HG03432 (cell line): ENCODE measurements around the gene LYRM4.

Source experiments
- ATAC-seq: cut with Tn5 transposase; IDR thresholded peaks from one replicate; pipeline ENCODE4 v1.9.1; 2021; ENCODE audit warnings: mild to moderate bottlenecking, moderate library complexity; ENCODE audit not compliant: unreplicated experiment

Gene LYRM4

GRCh38 chr6:5282191-5282623, 21.5 kb upstream of the LYRM4 start:
- no peak for ATAC-seq

GRCh38 chr6:5280920-5281319, 20.2 kb upstream of the LYRM4 start:
- ATAC-seq: no peak

DNA sequence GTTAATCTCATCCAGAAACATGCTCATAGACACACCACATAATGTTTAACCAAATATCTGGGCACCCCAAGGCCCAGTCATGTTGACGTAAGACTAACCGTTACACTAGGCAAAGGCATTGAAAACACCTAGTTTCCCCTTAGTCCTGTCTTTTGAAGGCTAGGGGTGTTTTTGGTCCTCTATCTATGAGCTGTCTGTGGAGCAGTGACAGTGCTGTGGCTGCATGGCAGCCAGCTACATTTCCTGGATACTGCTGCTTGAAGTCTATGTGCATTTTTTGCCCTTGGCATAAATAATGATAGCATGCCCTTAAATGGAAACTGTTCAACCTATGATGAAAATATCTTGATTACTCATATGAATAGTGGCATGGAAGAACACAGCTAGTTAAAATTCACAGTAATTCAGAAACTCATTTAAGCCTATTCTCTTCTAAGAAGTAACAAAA, 19.2 kb upstream of the LYRM4 start:
- no peak for ATAC-seq

- no peak for ATAC-seq
These were observed 17.9 kb upstream of the LYRM4 start for GRCh38 chr6:5278565-5279120.

DNA sequence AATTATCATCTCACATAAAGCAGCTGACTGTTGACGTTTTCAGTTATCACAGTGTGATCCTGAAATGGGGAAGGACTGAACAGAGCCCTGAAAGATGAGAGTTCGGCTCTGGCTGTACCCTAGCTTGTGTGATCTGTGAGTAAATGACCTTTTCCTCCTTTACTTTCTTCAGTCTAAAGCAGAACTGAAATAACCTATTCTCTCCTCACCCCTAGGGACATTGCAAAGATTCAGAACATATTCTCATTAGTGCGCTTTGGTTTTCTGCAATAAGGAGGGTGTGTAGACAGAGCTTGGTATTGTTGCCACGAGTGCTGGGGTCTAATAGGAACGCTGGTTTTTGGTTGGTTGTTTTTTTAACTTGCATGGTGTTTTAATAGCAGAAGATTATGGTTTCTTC, 17.3 kb upstream of the LYRM4 start:
- ATAC-seq: peak; percentile 83

- ATAC-seq: no peak
These were observed 16.8 kb upstream of the LYRM4 start for GRCh38 chr6:5277589-5277988.

GRCh38 chr6:5276581-5276980, 15.8 kb upstream of the LYRM4 start:
- no peak for ATAC-seq

- ATAC-seq: no peak
These were observed 14.7 kb upstream of the LYRM4 start for GRCh38 chr6:5275497-5275896.

DNA sequence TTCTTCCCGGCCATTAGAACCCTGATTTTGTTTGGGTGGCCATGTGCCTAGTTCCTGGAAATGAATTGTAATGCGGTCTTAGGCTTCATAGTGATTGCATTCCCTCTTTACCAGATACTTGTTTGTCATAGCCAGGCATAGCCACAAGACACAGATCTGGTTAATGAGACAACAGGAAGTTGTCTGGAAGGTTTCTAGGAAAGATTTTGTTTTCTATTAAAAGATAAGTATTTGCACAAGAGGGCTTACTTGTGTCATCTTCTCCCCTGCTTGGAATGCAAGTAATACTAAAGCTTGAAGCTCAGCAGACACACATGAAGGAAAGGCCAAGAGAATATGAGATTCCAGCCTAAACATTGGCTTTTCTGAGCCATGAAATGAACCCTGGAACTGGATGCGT, 13.5 kb upstream of the LYRM4 start:
- no peak for ATAC-seq

DNA sequence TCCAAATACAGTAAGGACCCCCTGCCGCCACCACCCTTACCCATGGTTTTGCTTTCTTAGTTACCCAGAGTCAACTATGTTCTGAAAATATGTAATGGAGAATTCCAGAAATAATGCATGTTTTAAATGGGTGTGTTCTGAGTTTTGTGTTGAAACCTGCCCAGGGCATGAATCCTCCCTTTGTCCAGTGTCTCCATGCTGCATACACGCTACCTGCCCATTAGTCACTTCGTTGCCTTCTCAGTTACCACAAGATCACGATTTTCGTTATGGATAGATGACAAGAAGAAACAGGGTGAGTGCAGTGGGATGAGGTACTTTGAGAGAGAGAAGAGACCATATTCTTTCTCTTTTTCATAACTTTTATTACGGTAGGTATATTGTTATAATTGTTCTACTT, 11.2 kb upstream of the LYRM4 start:
- no peak for ATAC-seq

DNA sequence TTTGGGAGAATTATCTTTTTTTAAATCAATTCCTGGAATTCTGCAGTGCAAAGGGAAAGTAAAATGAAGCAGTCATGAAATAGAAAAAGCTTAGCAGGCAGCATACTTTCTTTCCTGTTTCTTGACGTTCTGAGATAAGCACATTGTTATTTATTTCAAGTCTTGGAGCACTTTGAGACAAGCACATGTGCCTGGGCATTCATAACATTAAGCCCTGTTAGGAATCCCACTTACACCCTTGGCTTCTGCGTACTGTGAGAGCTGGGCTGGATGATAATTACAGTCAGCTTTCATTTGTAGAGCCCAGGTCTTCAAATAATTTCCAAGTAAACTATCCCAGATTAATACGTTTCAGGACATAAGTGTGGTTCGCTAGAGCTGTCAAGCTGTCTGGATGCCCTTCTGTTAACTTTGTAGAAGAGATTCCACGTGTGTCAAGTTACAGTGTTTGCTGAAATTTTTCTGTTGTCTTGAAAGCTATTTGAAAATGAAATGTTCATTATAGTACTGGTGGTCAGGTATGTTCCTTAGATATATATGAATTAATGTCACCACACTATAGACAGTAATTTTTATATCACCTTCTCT, 9.4 kb upstream of the LYRM4 start:
- ATAC-seq: no peak

- no peak for ATAC-seq
These were observed 5.7 kb upstream of the LYRM4 start for GRCh38 chr6:5266423-5266822.

DNA sequence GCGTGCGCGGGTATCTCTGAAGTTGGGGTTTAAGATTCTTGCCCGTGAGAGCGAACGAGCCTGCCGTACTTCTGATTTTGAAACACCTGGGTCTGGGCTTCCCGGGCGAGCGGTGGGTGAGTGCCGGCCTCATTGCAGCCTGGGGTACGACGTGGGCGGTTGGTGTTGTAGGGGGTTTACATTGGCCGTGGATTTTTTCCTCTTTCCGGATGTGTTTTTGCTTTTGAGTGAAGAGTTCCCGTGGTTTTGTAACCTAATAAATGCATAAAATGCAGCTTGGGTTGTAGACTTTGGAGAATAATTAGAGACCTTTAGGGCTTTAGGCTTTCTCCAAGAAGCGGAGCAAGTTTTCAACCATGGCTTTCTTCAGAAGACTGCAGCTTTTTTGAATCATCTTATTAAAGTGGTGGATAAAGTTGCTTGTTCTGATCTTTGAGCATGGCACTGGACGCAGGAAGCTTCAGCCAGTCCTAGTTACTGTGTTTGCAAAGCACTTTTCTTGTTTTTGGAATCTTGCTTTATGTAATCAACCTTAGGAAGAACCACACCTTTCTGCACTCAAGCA, 877 bp upstream of the LYRM4 start:
- ATAC-seq: no peak

DNA sequence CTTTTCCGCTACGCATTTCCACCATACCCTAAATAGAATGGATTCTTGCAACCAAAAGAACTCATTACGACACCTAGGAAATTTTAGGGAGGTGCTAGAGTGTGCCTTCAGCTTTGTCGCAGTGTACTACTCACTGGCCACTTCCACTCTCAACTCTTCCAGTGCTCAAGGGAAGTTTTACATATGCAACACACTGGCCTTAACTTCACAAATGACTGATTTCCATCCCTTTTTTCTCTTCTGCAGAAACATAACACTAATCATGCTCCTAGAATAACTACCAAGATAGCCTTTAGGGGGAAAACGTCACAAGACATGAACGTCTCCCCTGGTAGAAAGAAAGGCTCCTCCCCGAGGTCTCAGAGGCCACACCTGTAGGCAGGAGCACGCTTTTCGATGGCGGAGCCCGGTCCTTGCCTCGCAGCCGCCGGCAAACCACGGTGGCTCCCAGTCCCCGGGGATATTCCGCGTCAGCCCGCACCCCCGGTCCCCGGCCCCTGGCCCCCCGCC, 584 bp downstream of the LYRM4 start:
- ATAC-seq: peak; percentile 73

- ATAC-seq: no peak
These were observed 1.3 kb downstream of the LYRM4 start for GRCh38 chr6:5259428-5259827.

GRCh38 chr6:5257400-5257799, 3.4 kb downstream of the LYRM4 start:
- ATAC-seq: no peak

DNA sequence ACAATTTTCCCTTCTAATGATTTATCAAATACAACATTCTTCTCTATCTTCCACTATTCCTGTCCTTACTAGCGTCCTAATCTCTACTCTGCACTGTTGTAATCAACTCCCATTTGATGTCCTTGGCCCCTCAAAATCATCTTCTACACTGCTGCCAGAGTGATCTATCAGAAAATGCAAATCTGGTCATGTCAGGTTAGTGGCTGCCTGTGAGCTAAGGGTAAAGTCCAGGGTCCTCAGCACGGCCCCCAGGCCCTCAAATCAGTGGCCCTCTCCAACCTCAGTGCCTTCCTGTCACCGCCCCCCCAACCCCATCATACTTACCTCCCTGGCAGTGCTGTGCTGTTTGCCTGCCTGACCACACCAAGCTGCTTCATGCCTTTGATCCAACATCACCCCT, 3.8 kb downstream of the LYRM4 start:
- ATAC-seq: no peak

- no peak for ATAC-seq
These were observed 9.8 kb downstream of the LYRM4 start for GRCh38 chr6:5250911-5251310.

DNA sequence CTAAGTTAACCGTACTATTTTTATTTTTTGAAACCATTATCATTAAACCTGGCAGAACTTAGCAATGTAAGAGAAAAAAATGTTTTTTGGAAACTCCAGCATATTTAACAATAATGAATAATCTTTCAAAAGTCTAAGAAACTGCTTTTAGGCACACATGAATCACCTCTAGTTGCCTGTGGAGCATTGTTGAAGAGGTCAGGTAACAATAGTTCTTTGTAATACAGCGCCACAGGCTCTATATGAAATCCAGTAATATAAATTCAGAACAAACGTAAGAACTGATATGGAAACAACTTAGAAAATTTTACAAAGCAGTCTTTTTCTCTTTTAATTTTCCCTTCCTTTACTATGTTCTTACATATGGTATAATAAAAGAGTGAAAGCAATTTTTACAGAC, 10.3 kb downstream of the LYRM4 start:
- ATAC-seq: no peak

GRCh38 chr6:5249451-5250122, 11.2 kb downstream of the LYRM4 start:
- no peak for ATAC-seq

GRCh38 chr6:5248302-5249098, 12.2 kb downstream of the LYRM4 start:
- ATAC-seq: no peak
